ENCODE measurements around the gene PLA2G4D. TPM values are rescaled to one million over a fixed set of nuclear protein-coding genes. Genes with fewer than 3 reads are reported as not detected.

Gene PLA2G4D
- total RNA-seq, 1 experiment from 2014 or later = not detected

DNA sequence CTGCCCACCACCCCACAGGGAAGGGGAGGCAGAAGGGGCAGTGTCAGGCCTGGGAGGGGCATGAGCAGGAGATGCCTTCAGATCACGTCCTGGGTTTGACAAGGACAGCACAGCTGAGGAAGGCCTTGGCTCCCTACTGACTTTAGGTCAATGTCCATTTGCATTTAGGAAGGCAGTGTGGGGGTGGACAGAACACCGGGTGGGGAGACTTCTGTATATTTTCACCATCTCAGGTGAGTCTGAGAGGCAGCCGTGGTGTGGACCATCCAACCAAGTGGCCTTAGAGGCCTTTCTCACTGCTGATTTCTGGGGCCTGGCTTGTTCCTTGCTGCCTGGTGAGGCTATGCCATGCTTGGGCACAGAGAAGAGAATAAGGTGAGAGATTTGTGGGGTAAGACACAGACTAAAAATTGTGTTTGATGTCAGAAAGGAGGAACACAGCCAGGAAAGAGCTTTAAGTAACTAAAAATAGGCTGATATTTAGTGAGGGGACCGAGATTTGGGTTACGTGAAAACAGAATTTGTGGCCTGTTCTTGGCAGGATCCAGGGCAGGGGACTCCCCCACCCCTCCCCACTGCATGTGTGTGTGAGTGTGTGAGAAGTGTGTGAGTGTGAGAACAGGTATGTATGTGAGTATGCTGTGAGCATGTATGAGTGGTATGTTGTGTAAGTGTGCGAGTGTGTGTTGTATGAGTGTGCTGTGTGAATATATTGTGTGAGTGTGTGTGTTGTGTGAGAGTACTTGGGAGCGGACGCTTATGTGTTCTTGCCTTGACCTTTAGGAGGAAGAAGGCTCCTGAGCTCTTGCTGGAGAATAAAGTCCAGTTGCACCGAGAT lies 61.8 kb downstream of the PLA2G4D start:
- TF ChIP-seq, protein P1, sequence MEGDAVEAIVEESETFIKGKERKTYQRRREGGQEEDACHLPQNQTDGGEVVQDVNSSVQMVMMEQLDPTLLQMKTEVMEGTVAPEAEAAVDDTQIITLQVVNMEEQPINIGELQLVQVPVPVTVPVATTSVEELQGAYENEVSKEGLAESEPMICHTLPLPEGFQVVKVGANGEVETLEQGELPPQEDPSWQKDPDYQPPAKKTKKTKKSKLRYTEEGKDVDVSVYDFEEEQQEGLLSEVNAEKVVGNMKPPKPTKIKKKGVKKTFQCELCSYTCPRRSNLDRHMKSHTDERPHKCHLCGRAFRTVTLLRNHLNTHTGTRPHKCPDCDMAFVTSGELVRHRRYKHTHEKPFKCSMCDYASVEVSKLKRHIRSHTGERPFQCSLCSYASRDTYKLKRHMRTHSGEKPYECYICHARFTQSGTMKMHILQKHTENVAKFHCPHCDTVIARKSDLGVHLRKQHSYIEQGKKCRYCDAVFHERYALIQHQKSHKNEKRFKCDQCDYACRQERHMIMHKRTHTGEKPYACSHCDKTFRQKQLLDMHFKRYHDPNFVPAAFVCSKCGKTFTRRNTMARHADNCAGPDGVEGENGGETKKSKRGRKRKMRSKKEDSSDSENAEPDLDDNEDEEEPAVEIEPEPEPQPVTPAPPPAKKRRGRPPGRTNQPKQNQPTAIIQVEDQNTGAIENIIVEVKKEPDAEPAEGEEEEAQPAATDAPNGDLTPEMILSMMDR (IDR thresholded peaks at IDR 0.05; ENCODE audit: unreplicated experiment) = no peak
- no peak for DNase-seq
- CTCF ChIA-PET = interaction anchor here (1.3 kb wide), 1 partner anchor 25 kb away, joined by 3 read pairs; no protein-coding TSS in a partner anchor
- no TSS peak for BruUV-seq (replicated peaks)
- H3K36me3 Mint-ChIP-seq (ENCODE audit: insufficient read depth, unreplicated experiment) = no peaks in the 10 kb centered on the region
- peaks cover 8% of the 10 kb centered on the region for H3K4me1 Mint-ChIP-seq (ENCODE audit: low read depth, unreplicated experiment)
- H3K27me3 Mint-ChIP-seq (ENCODE audit: unreplicated experiment) = peaks cover 38% of the 10 kb centered on the region
- H3K9me3 Mint-ChIP-seq (ENCODE audit: low read depth, unreplicated experiment) = no peaks in the 10 kb centered on the region
- intact Hi-C loops (cut with micrococcal nuclease; ENCODE audit: unreplicated experiment) = no loop called here
- no peak overlapping the region for H3K27ac Mint-ChIP-seq (ENCODE audit: unreplicated experiment)
- no peak overlapping the region for H3K4me3 Mint-ChIP-seq (ENCODE audit: low read depth, unreplicated experiment)

DNA sequence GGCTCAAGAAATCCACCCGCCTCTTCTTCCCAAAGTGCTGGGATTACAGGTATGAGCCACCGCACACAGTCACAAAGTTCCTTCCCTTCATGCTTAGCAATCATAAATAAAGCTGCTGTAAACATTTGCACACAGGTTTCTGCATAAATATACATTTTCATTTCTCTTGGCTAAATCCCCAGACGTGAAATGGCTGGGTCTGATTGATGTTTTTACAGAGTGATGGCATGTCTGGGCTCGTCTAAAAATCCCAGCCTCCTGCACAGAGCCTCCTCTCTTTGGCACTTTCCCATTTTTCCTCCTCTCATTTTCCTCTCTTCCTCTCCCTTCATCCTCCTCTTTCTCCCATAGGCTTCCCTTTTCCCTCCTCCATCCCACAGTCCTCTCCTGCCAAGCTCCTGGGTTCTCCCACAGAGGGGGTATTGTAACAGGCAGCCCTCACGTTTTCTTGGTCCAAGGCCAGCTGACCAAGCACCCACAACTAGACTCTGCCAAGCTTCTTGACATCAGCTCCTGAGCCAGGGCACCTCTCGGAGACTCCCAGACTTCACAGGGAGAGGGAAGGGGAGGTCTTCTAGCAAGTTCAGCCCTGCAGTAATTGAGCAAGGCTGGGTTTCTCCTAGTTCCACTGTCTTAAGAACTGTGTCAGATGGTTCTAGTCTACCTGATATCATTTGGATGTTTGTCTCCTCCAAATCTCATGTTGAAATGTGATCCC lies 63.0 kb downstream of the PLA2G4D start:
- no peaks in the 10 kb centered on the region for H3K36me3 Mint-ChIP-seq (ENCODE audit: insufficient read depth, unreplicated experiment)
- CTCF ChIA-PET = no interaction called here
- DNase-seq = no peak
- peaks cover 8% of the 10 kb centered on the region for H3K4me1 Mint-ChIP-seq (ENCODE audit: low read depth, unreplicated experiment)
- no peak overlapping the region for H3K4me3 Mint-ChIP-seq (ENCODE audit: low read depth, unreplicated experiment)
- H3K27me3 Mint-ChIP-seq (ENCODE audit: unreplicated experiment) = peaks cover 50% of the 10 kb centered on the region
- TF ChIP-seq, protein P1 (IDR thresholded peaks at IDR 0.05; ENCODE audit: unreplicated experiment) = no peak
- no peak overlapping the region for H3K27ac Mint-ChIP-seq (ENCODE audit: unreplicated experiment)
- intact Hi-C loops (cut with micrococcal nuclease; ENCODE audit: unreplicated experiment) = no loop called here
- no peaks in the 10 kb centered on the region for H3K9me3 Mint-ChIP-seq (ENCODE audit: low read depth, unreplicated experiment)
- BruUV-seq (replicated peaks) = no TSS peak

DNA sequence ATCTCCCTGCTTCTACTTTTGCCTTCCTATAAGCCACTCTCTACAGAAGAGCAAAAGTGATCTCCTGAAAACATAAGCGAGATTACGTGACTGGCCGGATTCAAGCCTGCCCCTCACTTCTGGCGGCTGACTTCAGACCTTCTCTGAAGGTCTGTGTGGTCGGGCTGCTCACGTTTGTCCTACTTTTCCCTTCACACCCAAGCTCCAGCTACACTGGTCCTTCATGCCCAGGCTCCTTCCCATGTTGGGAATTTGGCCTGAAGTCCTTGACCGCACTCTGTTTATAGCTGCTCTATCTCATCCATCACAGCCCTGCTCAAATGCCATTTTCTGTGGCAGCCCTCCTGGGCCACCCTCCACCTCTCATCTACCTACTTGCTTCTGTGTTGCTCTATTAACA lies 66.8 kb downstream of the PLA2G4D start:
- no TSS peak for BruUV-seq (replicated peaks)
- intact Hi-C loops (cut with micrococcal nuclease; ENCODE audit: unreplicated experiment) = no loop called here
- Mint-ChIP-seq H3K9me3 (ENCODE audit: low read depth, unreplicated experiment) (no peaks in the 10 kb centered on the region), H3K36me3 (ENCODE audit: insufficient read depth, unreplicated experiment) (no peaks in the 10 kb centered on the region), H3K27me3 (ENCODE audit: unreplicated experiment) (peaks cover 51% of the 10 kb centered on the region), H3K4me3 (ENCODE audit: low read depth, unreplicated experiment) (no peak overlapping the region), H3K4me1 (ENCODE audit: low read depth, unreplicated experiment) (no peaks in the 10 kb centered on the region), H3K27ac (ENCODE audit: unreplicated experiment) (no peak overlapping the region)
- CTCF ChIA-PET = no interaction called here
- no peak for DNase-seq
- TF ChIP-seq, protein P1 (IDR thresholded peaks at IDR 0.05; ENCODE audit: unreplicated experiment) = no peak

DNA sequence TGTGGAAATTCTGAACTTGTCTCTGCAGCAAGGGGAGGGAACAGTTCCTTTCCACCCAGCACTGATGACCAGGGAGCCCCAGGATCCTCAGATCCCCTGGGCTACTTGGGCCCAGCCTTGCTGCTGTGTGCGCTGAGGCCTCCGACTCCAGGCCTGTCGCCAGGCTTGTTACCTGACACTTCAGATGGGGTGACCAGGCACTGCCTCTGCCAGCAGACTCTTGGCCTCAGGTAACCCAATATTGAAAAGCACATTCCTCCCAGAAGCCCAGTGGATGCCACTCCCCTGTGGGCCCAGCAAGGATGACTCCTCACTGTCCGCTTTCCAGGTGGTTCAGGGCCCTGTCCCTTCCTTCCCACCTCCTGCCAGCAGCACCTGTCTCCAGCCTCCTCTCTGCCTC lies 70.1 kb downstream of the PLA2G4D start:
- CTCF ChIA-PET = no interaction called here
- DNase-seq = no peak

More for the DNA sequence above, 70.1 kb downstream of the PLA2G4D start:
- H3K4me1 Mint-ChIP-seq (ENCODE audit: low read depth, unreplicated experiment) = no peaks in the 10 kb centered on the region
- H3K36me3 Mint-ChIP-seq (ENCODE audit: insufficient read depth, unreplicated experiment) = no peaks in the 10 kb centered on the region
- TF ChIP-seq, protein P1 (IDR thresholded peaks at IDR 0.05; ENCODE audit: unreplicated experiment) = no peak
- no peak overlapping the region for H3K4me3 Mint-ChIP-seq (ENCODE audit: low read depth, unreplicated experiment)
- H3K27me3 Mint-ChIP-seq (ENCODE audit: unreplicated experiment) = peaks cover 26% of the 10 kb centered on the region
- intact Hi-C loops (cut with micrococcal nuclease; ENCODE audit: unreplicated experiment) = no loop called here
- no TSS peak for BruUV-seq (replicated peaks)
- no peaks in the 10 kb centered on the region for H3K9me3 Mint-ChIP-seq (ENCODE audit: low read depth, unreplicated experiment)
- no peak overlapping the region for H3K27ac Mint-ChIP-seq (ENCODE audit: unreplicated experiment)
